ENCODE results near the gene DNAJC7. TPM values are rescaled to one million over a fixed set of nuclear protein-coding genes. Genes with fewer than 3 reads are reported as not detected.

DNAJC7 gene
- total and polyA plus RNA-seq, 7 donors, result 66.3 to 142 (median 86.3) TPM

- H3K36me3 ChIP-seq (ENCODE audit: insufficient read depth in 1 of 2, low read depth in 1 of 2), result no peaks in the 10 kb centered on the region
- DNase-seq, result peak in 1 of 2 donors; percentile 29
- no peaks in the 10 kb centered on the region for H3K4me1 ChIP-seq
- intact Hi-C loops (cut with DNase I), result no loop called here
- no peak for TF ChIP-seq CTCF (IDR thresholded peaks at IDR 0.05)
- peaks cover 0 to 2% (median 0%) of the 10 kb centered on the region in 3 donors for H3K27me3 ChIP-seq (ENCODE audit: insufficient read depth in 3 of 3, low read length in 2 of 3)
- 43 to 56% (median 48%) methylated on average over 74 to 77 of the region's 77 CpGs for WGBS, 3 donors
- no peaks in the 10 kb centered on the region for H3K9me3 ChIP-seq
- H3K27ac ChIP-seq, result no peak overlapping the region
- H3K4me3 ChIP-seq, result peak overlapping the region; percentile 46
- peak in 2 of 4 donors; percentile 12 to 31 for ATAC-seq
Measured at GRCh38 chr17:42039794-42040763, 22.8 kb upstream of the DNAJC7 start.

DNA sequence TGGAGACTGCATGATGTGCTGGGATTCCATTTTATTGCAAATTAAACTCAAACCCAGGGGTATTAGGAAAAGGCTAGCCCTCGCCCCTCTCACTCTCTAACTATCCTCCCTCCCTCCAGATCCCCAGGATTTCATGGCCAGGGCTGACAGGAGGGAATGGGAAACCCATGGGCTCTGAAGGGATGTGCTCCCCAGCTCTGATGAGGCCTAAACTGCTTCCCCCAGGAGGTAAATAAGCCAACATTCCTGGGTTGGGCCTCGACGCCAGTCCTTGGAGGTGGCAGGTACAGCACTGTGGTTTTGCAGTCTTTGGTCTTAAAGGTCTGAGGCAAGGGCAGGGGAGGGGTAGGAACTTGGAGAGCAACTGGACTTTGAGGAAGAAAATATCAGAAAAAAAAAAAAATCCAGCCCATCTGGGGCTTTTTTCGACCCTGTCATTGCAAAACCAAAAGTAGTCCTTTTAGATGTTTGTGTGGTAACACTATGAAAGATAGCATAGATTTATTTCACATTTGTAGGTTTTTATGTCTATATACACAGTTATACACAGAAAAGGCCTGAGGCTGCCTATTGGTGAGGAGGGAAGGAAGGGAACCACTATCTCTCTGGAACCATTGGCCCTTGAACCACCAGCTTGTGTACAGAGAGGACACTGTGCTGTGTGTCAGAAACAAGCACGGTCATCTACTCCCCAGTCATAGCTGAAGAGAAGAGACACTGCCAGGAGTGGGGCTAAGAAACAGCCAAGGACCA is 21.2 kb upstream of the DNAJC7 start:
- no peak for TF ChIP-seq CTCF (IDR thresholded peaks at IDR 0.05)
- Histone ChIP-seq H3K4me3 (no peak overlapping the region), H3K36me3 (ENCODE audit: insufficient read depth in 1 of 2, low read depth in 1 of 2) (no peaks in the 10 kb centered on the region), H3K27ac (no peak overlapping the region), H3K27me3 (ENCODE audit: insufficient read depth in 3 of 3, low read length in 2 of 3) (peaks cover 0 to 2% (median 0%) of the 10 kb centered on the region in 3 donors), H3K4me1 (no peaks in the 10 kb centered on the region), H3K9me3 (no peaks in the 10 kb centered on the region)
- no peak for ATAC-seq
- WGBS, 3 donors, result 82 to 88% (median 85%) methylated on average over 5 of the region's 5 CpGs
- DNase-seq, result no peak
- intact Hi-C loops (cut with DNase I), result no loop called here

GRCh38 chr17:42034059-42034458 is 16.8 kb upstream of the DNAJC7 start:
- no peak for TF ChIP-seq CTCF (IDR thresholded peaks at IDR 0.05)
- no peaks in the 10 kb centered on the region for H3K27me3 ChIP-seq (ENCODE audit: insufficient read depth in 3 of 3, low read length in 2 of 3)
- no peaks in the 10 kb centered on the region for H3K4me1 ChIP-seq
- no peaks in the 10 kb centered on the region for H3K9me3 ChIP-seq
- no peak overlapping the region for H3K27ac ChIP-seq
- intact Hi-C loops (cut with DNase I), result no loop called here
- DNase-seq, result no peak
- H3K36me3 ChIP-seq (ENCODE audit: insufficient read depth in 1 of 2, low read depth in 1 of 2), result no peaks in the 10 kb centered on the region
- H3K4me3 ChIP-seq, result no peak overlapping the region
- 47 to 63% (median 54%) methylated on average over 5 to 6 of the region's 6 CpGs for WGBS, 3 donors
- ATAC-seq, result no peak

GRCh38 chr17:42031584-42031983 is 14.3 kb upstream of the DNAJC7 start:
- H3K4me3 ChIP-seq, result no peak overlapping the region
- 47 to 61% (median 51%) methylated on average over 6 of the region's 6 CpGs for WGBS, 3 donors
- DNase-seq (peak in 1 of 2 donors; percentile 67), ATAC-seq (peak in 1 of 4 donors; percentile 40)
- no peaks in the 10 kb centered on the region for H3K4me1 ChIP-seq
- intact Hi-C loops (cut with DNase I), result no loop called here
- no peaks in the 10 kb centered on the region for H3K9me3 ChIP-seq
- no peaks in the 10 kb centered on the region for H3K27me3 ChIP-seq (ENCODE audit: insufficient read depth in 3 of 3, low read length in 2 of 3)
- no peak for TF ChIP-seq CTCF (IDR thresholded peaks at IDR 0.05)
- no peak overlapping the region for H3K27ac ChIP-seq
- no peaks in the 10 kb centered on the region for H3K36me3 ChIP-seq (ENCODE audit: insufficient read depth in 1 of 2, low read depth in 1 of 2)

Data from psoas muscle (tissue), 8 donors.